Right lobe of liver (tissue), 4 donors: ENCODE results near the gene SLC1A2.

ENCODE experiments used
- POLR2A ChIP-seq: fragments of 450-650 bp; IDR thresholded peaks from one replicate; pipeline ENCODE4 v1.6.1; 2017; ENCODE audit warnings: antibody characterized with exemption, mild to moderate bottlenecking
- TF ChIP-seq, protein P1 (sequence below), 4 donors: fragments of 200-600 bp in 3 of 4; fragments of 450-650 bp in 1 of 4; IDR thresholded peaks; one replicate each; pipeline versions ENCODE4 v1.5.1 to v1.8.0; 2016 to 2022; ENCODE audit warnings: antibody characterized with exemption in 4 of 4, mild to moderate bottlenecking in 2 of 4
- donor health status: DM: no; HTN: no; CAD: no.
- donor health status: DM: no; HTN: no; CAD: no.
- donor health status: DM: no; HTN: yes; CAD: no.

DNA sequence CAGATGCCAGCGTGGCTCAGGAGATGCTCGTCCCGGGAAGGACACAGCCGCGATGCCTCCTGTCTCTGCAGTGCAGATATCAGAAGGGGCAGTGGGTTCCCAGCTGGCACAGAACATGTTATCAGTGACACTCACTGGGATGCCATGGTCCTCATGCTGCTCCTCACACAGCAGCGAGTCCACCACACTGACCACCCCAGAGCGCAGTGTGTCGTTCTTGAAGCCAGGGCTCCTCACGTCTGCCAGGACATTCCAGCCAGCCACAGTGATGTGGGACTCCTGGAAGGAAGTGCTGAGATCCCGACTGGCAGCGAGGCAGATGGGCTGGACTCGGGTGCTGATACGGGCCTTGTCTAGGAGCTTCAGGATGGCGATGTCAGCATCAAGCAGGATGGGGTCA, 13.1 kb upstream of the SLC1A2 start:
- TF ChIP-seq POLR2A, result no peak
- TF ChIP-seq, protein P1, sequence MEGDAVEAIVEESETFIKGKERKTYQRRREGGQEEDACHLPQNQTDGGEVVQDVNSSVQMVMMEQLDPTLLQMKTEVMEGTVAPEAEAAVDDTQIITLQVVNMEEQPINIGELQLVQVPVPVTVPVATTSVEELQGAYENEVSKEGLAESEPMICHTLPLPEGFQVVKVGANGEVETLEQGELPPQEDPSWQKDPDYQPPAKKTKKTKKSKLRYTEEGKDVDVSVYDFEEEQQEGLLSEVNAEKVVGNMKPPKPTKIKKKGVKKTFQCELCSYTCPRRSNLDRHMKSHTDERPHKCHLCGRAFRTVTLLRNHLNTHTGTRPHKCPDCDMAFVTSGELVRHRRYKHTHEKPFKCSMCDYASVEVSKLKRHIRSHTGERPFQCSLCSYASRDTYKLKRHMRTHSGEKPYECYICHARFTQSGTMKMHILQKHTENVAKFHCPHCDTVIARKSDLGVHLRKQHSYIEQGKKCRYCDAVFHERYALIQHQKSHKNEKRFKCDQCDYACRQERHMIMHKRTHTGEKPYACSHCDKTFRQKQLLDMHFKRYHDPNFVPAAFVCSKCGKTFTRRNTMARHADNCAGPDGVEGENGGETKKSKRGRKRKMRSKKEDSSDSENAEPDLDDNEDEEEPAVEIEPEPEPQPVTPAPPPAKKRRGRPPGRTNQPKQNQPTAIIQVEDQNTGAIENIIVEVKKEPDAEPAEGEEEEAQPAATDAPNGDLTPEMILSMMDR (IDR thresholded peaks at IDR 0.05), result no peak
